A673 (cell line): Measurements from ENCODE around the gene SPATA9.

Source experiments
- CTCF ChIP-seq: fragments of 300-800, 200-600 bp; sonication (generic); conservative IDR thresholded peaks from 2 replicates; pipeline ENCODE4 v1.5.1; 2017; ENCODE audit warnings: low read depth, mild to moderate bottlenecking, antibody characterized with exemption, low read length, moderate library complexity, mixed read lengths
- EZH2 ChIP-seq: fragments of 200-600 bp; sonication (generic); IDR thresholded peaks from 2 replicates; pipeline ENCODE4 v1.6.1; 2017; ENCODE audit warnings: borderline replicate concordance, low read depth, mild to moderate bottlenecking, mixed read lengths, antibody characterized with exemption, low read length; ENCODE audit not compliant: poor library complexity, severe bottlenecking

- TF ChIP-seq CTCF, result no peak
- TF ChIP-seq EZH2, result no peak
Observed at GRCh38 chr5:95684361-95684760, 1.6 kb upstream of the SPATA9 start.
